Caco-2 (cell line): ENCODE results near the gene RAP2C. TPM values are rescaled to one million over a fixed set of nuclear protein-coding genes. Genes with fewer than 3 reads are reported as not detected.
A peak's percentile ranks its signal among the peaks of the same experiment; 100 is the strongest.

ENCODE experiments used
- BruUV-seq: library from RNA; stranded (reverse); fragments of 400-500 nt; replicated peaks from 2 replicates; lab custom pipeline; 2021; lab: Mats Ljungman, UMichigan
- CTCF ChIA-PET: fragments of 300-600 bp; sonication (Branson Sonifier 250); formaldehyde crosslinking; loops from one replicate; lab custom pipeline; 2022; ENCODE audit warnings: antibody characterized with exemption; lab: Charles Lee
- POLR2A ChIA-PET: fragments of 300-600 bp; sonication (Branson Sonifier 250); formaldehyde crosslinking; loops from one replicate; lab custom pipeline; 2022; ENCODE audit warnings: antibody characterized with exemption; lab: Charles Lee
- DNase-seq, 2 experiments: peaks; one replicate each; pipeline versions ENCODE4 v3.0.0 to v3.0.0-alpha.2; 2020 to 2022
- H3K27me3 ChIP-seq: replicated peaks from 2 replicates; pipeline ENCODE4 v1.6.0; 2011; ENCODE audit warnings: low read length; ENCODE audit not compliant: control insufficient read depth, insufficient read depth
- H3K36me3 ChIP-seq: 2 replicates; pipeline ENCODE4 v1.5.1; 2011; ENCODE audit warnings: low read length; ENCODE audit not compliant: control insufficient read depth, insufficient read depth
- H3K4me1 ChIP-seq: fragments of 250-450 bp; sonication (Bioruptor Pico); 2 replicates; pipeline ENCODE4 v1.5.1; 2020; ENCODE audit warnings: mild to moderate bottlenecking
- H3K4me3 ChIP-seq: 2 replicates; pipeline ENCODE4 v1.5.1; 2011; ENCODE audit warnings: low read depth, mild to moderate bottlenecking, control low read depth, low read length
- H3K9me3 ChIP-seq: fragments of 250-450 bp; sonication (Bioruptor Pico); 2 replicates; pipeline ENCODE4 v1.5.1; 2020; ENCODE audit warnings: mild to moderate bottlenecking, moderate library complexity
- H3K27ac Mint-ChIP-seq: one replicate; pipeline ENCODE4 v1.8.0; 2022; ENCODE audit warnings: mixed read lengths; ENCODE audit not compliant: unreplicated experiment
- H3K27me3 Mint-ChIP-seq: one replicate; pipeline ENCODE4 v1.8.0; 2022; ENCODE audit warnings: mixed read lengths; ENCODE audit not compliant: insufficient read depth, unreplicated experiment
- H3K36me3 Mint-ChIP-seq: one replicate; pipeline ENCODE4 v1.8.0; 2022; ENCODE audit warnings: mild to moderate bottlenecking, mixed read lengths; ENCODE audit not compliant: insufficient read depth, unreplicated experiment
- H3K4me1 Mint-ChIP-seq: one replicate; pipeline ENCODE4 v1.8.0; 2022; ENCODE audit warnings: low read depth, mixed read lengths; ENCODE audit not compliant: unreplicated experiment
- H3K4me3 Mint-ChIP-seq: one replicate; pipeline ENCODE4 v1.8.0; 2022; ENCODE audit warnings: mild to moderate bottlenecking, moderate library complexity, mixed read lengths; ENCODE audit not compliant: unreplicated experiment
- H3K9me3 Mint-ChIP-seq: one replicate; pipeline ENCODE4 v1.8.0; 2022; ENCODE audit warnings: mixed read lengths; ENCODE audit not compliant: unreplicated experiment
- CTCF ChIP-seq, 2 experiments: fragments of 200-600 bp in 1 of 2; IDR thresholded peaks; 1 replicate in 1 of 2; 2 replicates in 1 of 2; pipeline versions ENCODE4 v1.5.1 to v1.8.0; 2011 to 2022; ENCODE audit warnings: antibody characterized with exemption in 1 of 2, control low read depth in 1 of 2, inconsistent platforms in 1 of 2, low read depth in 1 of 2, low read length in 1 of 2, mild to moderate bottlenecking in 1 of 2, moderate library complexity in 1 of 2; ENCODE audit not compliant: insufficient read depth in 1 of 2, severe bottlenecking in 1 of 2, unreplicated experiment in 1 of 2
- intact Hi-C: fragments of 100-400 bp; cut with micrococcal nuclease; formaldehyde crosslinking; loops from one replicate; pipeline ENCODE4 v1.10.0; 2022; ENCODE audit not compliant: unreplicated experiment
- total RNA-seq: library from RNA; stranded (reverse); gene quantifications from 2 replicates; pipeline ENCODE4 v1.2.3, GENCODE V29; 2022

RAP2C gene
- total RNA-seq, 1 experiment from 2014 or later = 24.9 TPM

DNA sequence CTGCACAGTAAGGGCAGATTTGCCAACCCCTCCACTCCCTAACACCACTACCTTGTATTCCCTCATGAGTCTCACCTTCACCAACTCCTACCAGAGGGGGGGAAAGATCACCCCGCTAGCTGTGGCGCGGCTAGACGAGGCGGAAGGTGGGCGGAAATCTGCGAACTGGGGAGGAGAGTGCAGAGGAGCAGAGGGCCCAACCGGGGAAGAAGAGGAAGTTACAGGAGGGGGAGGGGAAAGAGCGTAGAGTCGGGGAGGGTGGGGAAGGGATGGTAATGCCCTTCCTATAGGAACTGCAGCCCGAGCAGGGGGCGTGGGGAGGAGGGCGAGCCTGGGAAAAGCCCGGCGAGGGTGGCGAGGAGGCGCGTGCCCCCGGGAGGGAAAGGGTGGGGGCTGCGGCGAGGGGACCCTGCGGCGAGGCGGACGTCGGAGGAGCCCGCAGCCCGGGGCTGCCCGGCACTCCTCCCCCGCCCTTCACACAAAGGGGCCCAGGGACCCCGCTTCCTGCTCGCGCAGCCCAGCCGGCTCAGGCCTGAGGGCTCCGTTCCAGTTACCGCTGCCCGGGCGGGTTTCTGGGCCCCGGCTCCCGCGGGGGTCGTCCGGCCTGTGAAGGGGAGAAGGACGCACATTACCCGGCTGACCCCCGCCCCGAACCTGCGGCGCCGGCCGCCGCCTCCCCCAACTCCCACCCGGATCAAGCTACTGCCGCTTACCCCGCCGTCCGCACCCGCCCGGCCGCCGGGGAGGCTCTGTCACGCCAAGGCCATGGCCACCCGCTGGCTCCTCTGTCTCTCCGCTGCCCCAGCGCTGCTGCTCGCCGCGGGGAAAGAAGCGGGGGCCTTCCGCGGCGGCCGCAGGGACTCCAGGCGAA is 1.8 kb downstream of the RAP2C start:
- TF ChIP-seq CTCF (IDR thresholded peaks at IDR 0.05; ENCODE audit: insufficient read depth in 1 of 2, low read depth in 1 of 2, low read length in 1 of 2, severe bottlenecking in 1 of 2, unreplicated experiment in 1 of 2) = no peak
- intact Hi-C loops = loop anchor here (2.0 to 5.0 kb wide), 3 partner anchors 35 to 377 kb away; partner anchors contain the start of gene STK26
- Histone ChIP-seq H3K4me3 (peak overlapping the region; percentile 80), H3K27me3 (no peaks in the 10 kb centered on the region), H3K36me3 (no peaks in the 10 kb centered on the region), H3K4me1 (no peaks in the 10 kb centered on the region), H3K9me3 (no peaks in the 10 kb centered on the region)
- POLR2A ChIA-PET = interaction anchor here (0.6 kb wide), 2 partner anchors 19 to 102 kb away, joined by 3 to 5 read pairs; no protein-coding TSS in a partner anchor
- BruUV-seq = no TSS peak
- CTCF ChIA-PET = no interaction called here
- H3K4me1 Mint-ChIP-seq = peaks cover 5% of the 10 kb centered on the region
- DNase-seq = peak; percentile 65 to 79
- H3K27ac Mint-ChIP-seq = peak overlapping the region; percentile 78
- H3K36me3 Mint-ChIP-seq = peaks cover 14% of the 10 kb centered on the region
- no peaks in the 10 kb centered on the region for H3K9me3 Mint-ChIP-seq
- peak overlapping the region; percentile 86 for H3K4me3 Mint-ChIP-seq
- H3K27me3 Mint-ChIP-seq = no peaks in the 10 kb centered on the region

GRCh38 chrX:132216806-132217202 is 2.4 kb downstream of the RAP2C start:
- Histone ChIP-seq H3K9me3 (no peaks in the 10 kb centered on the region), H3K4me1 (no peaks in the 10 kb centered on the region), H3K27me3 (no peaks in the 10 kb centered on the region), H3K4me3 (peak overlapping the region; percentile 80), H3K36me3 (no peaks in the 10 kb centered on the region)
- Mint-ChIP-seq H3K4me1 (peaks cover 5% of the 10 kb centered on the region), H3K27ac (peak overlapping the region; percentile 78), H3K4me3 (peak overlapping the region; percentile 86), H3K36me3 (peaks cover 16% of the 10 kb centered on the region), H3K27me3 (no peaks in the 10 kb centered on the region), H3K9me3 (no peaks in the 10 kb centered on the region)
- POLR2A ChIA-PET = no interaction called here
- BruUV-seq = TSS peak; percentile 47
- CTCF ChIA-PET = no interaction called here
- intact Hi-C loops = loop anchor here (5.0 kb wide), 1 partner anchor 35 kb away; no protein-coding TSS in a partner anchor
- DNase-seq = no peak
- TF ChIP-seq CTCF (IDR thresholded peaks at IDR 0.05; ENCODE audit: insufficient read depth in 1 of 2, low read depth in 1 of 2, low read length in 1 of 2, severe bottlenecking in 1 of 2, unreplicated experiment in 1 of 2) = no peak

DNA sequence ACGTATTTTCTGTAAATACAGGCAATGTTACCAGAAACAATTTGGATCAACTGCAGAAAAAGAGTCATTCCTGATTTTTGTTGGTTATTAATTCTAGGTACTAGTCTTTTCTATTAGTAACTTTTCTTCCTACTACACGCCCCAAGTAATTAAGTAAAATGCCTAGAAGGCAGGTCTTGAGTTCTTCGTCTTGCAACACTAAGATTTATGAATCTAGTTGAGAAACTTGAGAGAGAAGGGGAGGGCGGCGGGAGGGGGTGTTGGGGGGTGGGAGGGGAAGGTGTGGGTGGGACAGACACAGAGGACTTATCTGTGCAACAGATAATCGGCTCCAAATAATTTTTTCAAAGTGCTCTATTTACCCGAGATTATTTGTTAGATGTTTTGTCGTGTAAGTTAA is 3.0 kb downstream of the RAP2C start:
- no peaks in the 10 kb centered on the region for H3K9me3 ChIP-seq
- no peaks in the 10 kb centered on the region for H3K36me3 ChIP-seq
- peaks cover 5% of the 10 kb centered on the region for H3K4me1 Mint-ChIP-seq
- no peaks in the 10 kb centered on the region for H3K9me3 Mint-ChIP-seq
- H3K4me1 ChIP-seq = no peaks in the 10 kb centered on the region
- H3K36me3 Mint-ChIP-seq = peaks cover 20% of the 10 kb centered on the region
- H3K4me3 Mint-ChIP-seq = peak overlapping the region; percentile 86
- ChIA-PET CTCF (no interaction called here), POLR2A (no interaction called here)
- H3K4me3 ChIP-seq = peak overlapping the region; percentile 80
- H3K27ac Mint-ChIP-seq = peak overlapping the region; percentile 78
- no peak for TF ChIP-seq CTCF (IDR thresholded peaks at IDR 0.05; ENCODE audit: insufficient read depth in 1 of 2, low read depth in 1 of 2, low read length in 1 of 2, severe bottlenecking in 1 of 2, unreplicated experiment in 1 of 2)
- DNase-seq = no peak
- no peaks in the 10 kb centered on the region for H3K27me3 ChIP-seq
- intact Hi-C loops = loop anchor here (5.0 kb wide), 1 partner anchor 34 kb away; no protein-coding TSS in a partner anchor
- no TSS peak for BruUV-seq
- no peaks in the 10 kb centered on the region for H3K27me3 Mint-ChIP-seq
